Endothelial cell of umbilical vein (primary cell): ENCODE results near the gene SLC35E3. TPM values are rescaled to one million over a fixed set of nuclear protein-coding genes. Genes with fewer than 3 reads are reported as not detected.

Experiments used
- Bru-seq: library from RNA; stranded (reverse); fragments of 400-500 nt; gene quantifications from one replicate; lab custom pipeline; 2021; lab: Mats Ljungman, UMichigan
- BruChase-seq, 2 experiments: library from RNA; stranded (reverse); fragments of 400-500 nt; gene quantifications; one replicate each; lab custom pipeline; 2021; lab: Mats Ljungman, UMichigan
- BruUV-seq: library from RNA; stranded (reverse); fragments of 400-500 nt; replicated peaks from 2 replicates; lab custom pipeline; 2021; lab: Mats Ljungman, UMichigan
- CTCF ChIA-PET: fragments of 300-600, 350-600 bp; sonication (Branson Sonifier 250); formaldehyde crosslinking; loops from one replicate; lab custom pipeline; 2021; ENCODE audit warnings: antibody characterized with exemption, inconsistent platforms; lab: Charles Lee
- POLR2A ChIA-PET: fragments of 300-600, 350-600 bp; sonication (Branson Sonifier 250); formaldehyde crosslinking; loops from one replicate; lab custom pipeline; 2021; ENCODE audit warnings: antibody characterized with exemption, inconsistent platforms; lab: Charles Lee
- DNase-seq: peaks from one replicate; pipeline ENCODE4 v3.0.0-alpha.2; 2011; ENCODE audit warnings: low read depth, low spot score
- FAIRE-seq: peaks from 2 replicates; lab custom pipeline; 2011; peaks lifted over from hg19 to GRCh38; lab: Jason Lieb, UNC
- H2AFZ ChIP-seq: 2 replicates; pipeline ENCODE4 v1.6.0; 2012; ENCODE audit warnings: low read depth, low read length, control low read depth, inconsistent platforms
- H3K27ac ChIP-seq: 2 replicates; pipeline ENCODE4 v1.5.1; 2011; ENCODE audit warnings: low read depth, mild to moderate bottlenecking, control low read depth, low read length, moderate library complexity; ENCODE audit not compliant: insufficient read depth
- H3K27me3 ChIP-seq, 2 experiments: 2 replicates each; pipeline versions ENCODE4 v1.6.0 to v1.6.1; 2011; ENCODE audit warnings: low read length in 2 of 2, mixed read lengths in 1 of 2; ENCODE audit not compliant: control insufficient read depth in 2 of 2, insufficient read depth in 2 of 2
- H3K36me3 ChIP-seq, 2 experiments: 2 replicates in 1 of 2; 3 replicates in 1 of 2; pipeline ENCODE4 v1.5.1; 2011; ENCODE audit warnings: low read length in 2 of 2, mild to moderate bottlenecking in 1 of 2, moderate library complexity in 1 of 2; ENCODE audit not compliant: control insufficient read depth in 2 of 2, insufficient read depth in 2 of 2; ENCODE audit errors: extremely low read depth in 1 of 2
- H3K4me1 ChIP-seq: 3 replicates; pipeline ENCODE4 v1.5.1; 2011; ENCODE audit warnings: mild to moderate bottlenecking, low read length; ENCODE audit not compliant: control insufficient read depth, insufficient read depth; ENCODE audit errors: extremely low read depth
- H3K4me2 ChIP-seq: 2 replicates; pipeline ENCODE4 v1.6.1; 2011; ENCODE audit warnings: low read length, control low read depth, mixed read lengths; ENCODE audit not compliant: insufficient read depth
- H3K4me3 ChIP-seq, 3 experiments: fragments of 200-600 bp in 1 of 3; sonication (generic), shearing (Covaris generic) in 1 of 3; replicated peaks in 1 of 3; 2 replicates each; pipeline ENCODE4 v1.5.1; 2011 to 2016; ENCODE audit warnings: control low read depth in 3 of 3, low read length in 3 of 3, mild to moderate bottlenecking in 2 of 3, inconsistent platforms in 1 of 3, low read depth in 1 of 3, moderate library complexity in 1 of 3; ENCODE audit not compliant: insufficient read depth in 1 of 3
- H3K79me2 ChIP-seq: 2 replicates; pipeline ENCODE4 v1.6.0; 2012; ENCODE audit warnings: low read length, inconsistent platforms; ENCODE audit not compliant: control insufficient read depth, insufficient read depth
- H3K9ac ChIP-seq: replicated peaks from 2 replicates; pipeline ENCODE3; 2011; ENCODE audit warnings: low read length, control low read depth; ENCODE audit not compliant: insufficient read depth; ENCODE audit errors: extremely low read depth
- H3K9me1 ChIP-seq: replicated peaks from 3 replicates; pipeline ENCODE4 v1.6.0; 2011; ENCODE audit warnings: mild to moderate bottlenecking, low read length; ENCODE audit not compliant: control insufficient read depth, insufficient read depth; ENCODE audit errors: extremely low read depth
- H3K9me3 ChIP-seq: replicated peaks from 2 replicates; pipeline ENCODE4 v1.5.1; 2012; ENCODE audit warnings: low read length, inconsistent platforms; ENCODE audit not compliant: control insufficient read depth, insufficient read depth
- H4K20me1 ChIP-seq: replicated peaks from 2 replicates; pipeline ENCODE3; 2011; ENCODE audit warnings: mild to moderate bottlenecking, low read length; ENCODE audit not compliant: control insufficient read depth, insufficient read depth; ENCODE audit errors: extremely low read depth
- CTCF ChIP-seq, 2 donors: IDR thresholded peaks; 1 replicate in 1 of 2; 2 replicates in 1 of 2; pipeline ENCODE4 v1.5.1; 2011; ENCODE audit warnings: low read length in 2 of 2, mild to moderate bottlenecking in 2 of 2, moderate library complexity in 2 of 2, control low read depth in 1 of 2, inconsistent platforms in 1 of 2, low read depth in 1 of 2; ENCODE audit not compliant: insufficient read depth in 1 of 2; ENCODE audit errors: extremely low read depth in 1 of 2
- EZH2 ChIP-seq: IDR thresholded peaks from 2 replicates; pipeline ENCODE4 v1.6.1; 2012; ENCODE audit warnings: borderline replicate concordance, low read depth, mild to moderate bottlenecking, moderate library complexity, low read length, inconsistent platforms; ENCODE audit not compliant: severe bottlenecking
- GATA2 ChIP-seq: IDR thresholded peaks from 2 replicates; pipeline ENCODE4 v1.7.0; 2011; ENCODE audit warnings: low read depth, mild to moderate bottlenecking, moderate library complexity, mixed read lengths, low read length; ENCODE audit not compliant: insufficient read length, insufficient read depth
- MAX ChIP-seq: IDR thresholded peaks from 2 replicates; pipeline ENCODE4 v1.6.1; 2011; ENCODE audit not compliant: insufficient read depth, insufficient read length
- POLR2A ChIP-seq: IDR thresholded peaks from 2 replicates; pipeline ENCODE4 v1.6.1; 2012; ENCODE audit warnings: low read depth, mild to moderate bottlenecking, control low read depth, low read length
- POLR2AphosphoS5 ChIP-seq: IDR thresholded peaks from 2 replicates; pipeline ENCODE4 v1.6.1; 2012; ENCODE audit warnings: low read depth, mild to moderate bottlenecking, control low read depth, low read length, moderate library complexity; ENCODE audit not compliant: insufficient read depth
- dilution Hi-C: fragments of 300-500 bp; cut with MboI; formaldehyde crosslinking; loops from one replicate; pipeline ENCODE4 v1.15.0; 2019; ENCODE audit warnings: low sequenced_read_pairs; ENCODE audit not compliant: extremely low pct_ligation_motif_present
- intact Hi-C: fragments of 100-400 bp; cut with micrococcal nuclease; formaldehyde crosslinking; loops from one replicate; pipeline ENCODE4 v1.10.0; 2022
- long read RNA-seq: library from polyadenylated mRNA; stranded (forward); transcript quantifications from one replicate; pipeline ENCODE4 v2.0.0, GENCODE V29; 2021
- polyA minus RNA-seq, 3 experiments: library from RNA; depleted of rRNA, polyadenylated mRNA; stranded (reverse); fragments of >200 nt; gene quantifications; 1 replicate in 1 of 3; 2 replicates in 2 of 3; pipeline ENCODE4 v1.2.3, GENCODE V29; 2011
- polyA plus RNA-seq, 4 experiments: library from polyadenylated mRNA; depleted of rRNA in 3 of 4; stranded (reverse) in 3 of 4; unstranded in 1 of 4; fragments of >200 nt; gene quantifications; 2 replicates each; pipeline versions ENCODE4 v1.2.1 to v1.2.3, GENCODE V29; 2011 to 2012; ENCODE audit warnings: missing spikeins in 1 of 4
- total RNA-seq: library from RNA; stranded (reverse); gene quantifications from 2 replicates; pipeline ENCODE4 v1.2.3, GENCODE V29; 2021

The SLC35E3 gene
- total RNA-seq, result 9.9 and 13.8 TPM in 2 replicates
- 8.1 and 9.4 TPM in 2 replicates for polyA plus RNA-seq
- 5.6 and 6.5 TPM in 2 replicates for polyA plus RNA-seq (2011; cell fraction: cytosol; rRNA removed)
- polyA plus RNA-seq (2011; cell fraction: nucleus; rRNA removed), result 5.9 and 6.9 TPM in 2 replicates
- polyA plus RNA-seq (2012), result 8.0 and 15.9 TPM in 2 replicates
- polyA minus RNA-seq, result 12.4 and 15.8 TPM in 2 replicates
- 1.5 TPM for polyA minus RNA-seq (2011; cell fraction: cytosol; rRNA and poly(A)+ RNA removed)
- polyA minus RNA-seq (2011; cell fraction: nucleus; rRNA and poly(A)+ RNA removed), result 2.8 and 5.1 TPM in 2 replicates
- percentile 64 among the genes with signal in this experiment for Bru-seq, nascent RNA
- percentile 86 among the genes with signal in this experiment for BruChase-seq, experiment 1, labeled RNA remaining after a 6-hour chase
- percentile 84 among the genes with signal in this experiment for BruChase-seq, experiment 2, labeled RNA remaining after a 2-hour chase
- long read RNA-seq, full-length matches to known transcripts, result 40 of 54 reads
- long read RNA-seq, partial matches to known transcripts, result 1 of 54 reads
- long read RNA-seq, other reads (novel, unspliced or antisense), result 13 of 54 reads

GRCh38 chr12:68745904-68746571 is at the start of gene SLC35E3:
SLC35E3 (plus strand) TSS chr12:68746176; CDS start chr12:68746378, 202 bp downstream.
- H3K4me3 ChIP-seq, result peak within 1 kb of the TSS; percentile 7 to 87 (median 64)
- H3K9me1 ChIP-seq, result no peaks in the 10 kb centered on the region
- H4K20me1 ChIP-seq, result no peaks in the 10 kb centered on the region
- no peaks in the 10 kb centered on the region for H3K27me3 ChIP-seq
- intact Hi-C loops, result loop anchor here (1.0 to 5.0 kb wide), 4 partner anchors 41 to 387 kb away; partner anchors contain the start of genes MDM2 and RAP1B
- ChIA-PET CTCF (interaction anchor here (0.6 to 3.0 kb wide), 8 partner anchors 29 to 390 kb away, joined by 3 to 15 read pairs (median 7); partner anchors contain the start of gene MDM2), POLR2A (interaction anchor here (0.5 to 1.2 kb wide), 5 partner anchors 59 to 91 kb away, joined by 3 to 6 read pairs (median 4); partner anchors contain the start of gene MDM2)
- FAIRE-seq, result peak; percentile 76
- H3K4me2 ChIP-seq, result peak within 1 kb of the TSS; percentile 96
- BruUV-seq, result TSS peak; percentile 56
- peak within 1 kb of the TSS; percentile 73 for H3K9ac ChIP-seq
- no peak for TF ChIP-seq CTCF (IDR thresholded peaks at IDR 0.05; ENCODE audit: extremely low read depth in 1 of 2, insufficient read depth in 1 of 2, low read depth in 1 of 2, low read length in 2 of 2)
- peak; percentile 79 for TF ChIP-seq POLR2A
- peak; percentile 86 for TF ChIP-seq MAX
- TF ChIP-seq POLR2AphosphoS5, result peak; percentile 92
- TF ChIP-seq EZH2, result no peak
- no peak for TF ChIP-seq GATA2
- H3K27ac ChIP-seq, result peak within 1 kb of the TSS; percentile 25
- peak; percentile 85 for DNase-seq
- peaks cover 2 to 7% of the 10 kb centered on the region in 2 experiments for H3K36me3 ChIP-seq
- dilution Hi-C loops, result no loop called here
- H3K79me2 ChIP-seq, result no peaks in the 10 kb centered on the region
- H3K4me1 ChIP-seq, result peaks cover 16% of the 10 kb centered on the region
- no peaks in the 10 kb centered on the region for H3K9me3 ChIP-seq
- H2AFZ ChIP-seq, result peak within 1 kb of the TSS; percentile 79
